ENCODE results near the gene ARX. TPM values are rescaled to one million over a fixed set of nuclear protein-coding genes. Genes with fewer than 3 reads are reported as not detected.

Gene ARX
- total and polyA plus RNA-seq, 9 of the 15 experiments (the other 6 are each of a cell fraction or from before 2014, with no cell fraction given) = 0.03 TPM; not detected in 8

DNA sequence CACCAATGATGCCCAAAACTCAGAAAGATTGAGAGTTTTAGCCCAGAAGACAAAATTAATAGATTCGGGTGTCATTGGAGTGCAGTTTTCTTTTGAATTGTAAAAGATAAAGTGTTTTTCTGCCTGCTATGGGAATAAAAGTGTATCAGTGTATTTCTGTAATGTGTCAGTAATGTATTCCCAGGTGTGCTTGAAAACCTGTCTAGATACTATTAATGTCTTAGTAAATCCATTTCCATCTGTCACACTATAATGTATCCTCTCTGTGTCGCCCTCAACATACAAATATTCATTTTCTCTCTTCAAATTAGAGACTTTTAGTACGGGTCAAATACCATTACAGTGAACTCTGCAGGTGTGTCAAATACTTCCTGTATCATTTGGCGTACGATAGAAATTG lies 43.5 kb upstream of the ARX start (continued):
- TF ChIP-seq RREB1 (CRISPR knock-in tag; IDR thresholded peaks at IDR 0.05) = no peak
- TF ChIP-seq RBM15 (IDR thresholded peaks at IDR 0.05; ENCODE audit: insufficient read depth, low read length) = no peak
- TF ChIP-seq REST (IDR thresholded peaks at IDR 0.05; ENCODE audit: borderline replicate concordance) = no peak
- TF ChIP-seq REST (CRISPR knock-in tag; IDR thresholded peaks at IDR 0.05; ENCODE audit: low read depth) = no peak
- no peak for TF ChIP-seq ZNF445 (CRISPR knock-in tag; IDR thresholded peaks at IDR 0.05; ENCODE audit: low read depth)
- TF ChIP-seq CBX5 (IDR thresholded peaks at IDR 0.05; ENCODE audit: borderline replicate concordance, low read depth) = no peak
- no peak for TF ChIP-seq ARID2 (IDR thresholded peaks at IDR 0.05)
